ENCODE results near the gene ELK3.

Gene ELK3

DNA sequence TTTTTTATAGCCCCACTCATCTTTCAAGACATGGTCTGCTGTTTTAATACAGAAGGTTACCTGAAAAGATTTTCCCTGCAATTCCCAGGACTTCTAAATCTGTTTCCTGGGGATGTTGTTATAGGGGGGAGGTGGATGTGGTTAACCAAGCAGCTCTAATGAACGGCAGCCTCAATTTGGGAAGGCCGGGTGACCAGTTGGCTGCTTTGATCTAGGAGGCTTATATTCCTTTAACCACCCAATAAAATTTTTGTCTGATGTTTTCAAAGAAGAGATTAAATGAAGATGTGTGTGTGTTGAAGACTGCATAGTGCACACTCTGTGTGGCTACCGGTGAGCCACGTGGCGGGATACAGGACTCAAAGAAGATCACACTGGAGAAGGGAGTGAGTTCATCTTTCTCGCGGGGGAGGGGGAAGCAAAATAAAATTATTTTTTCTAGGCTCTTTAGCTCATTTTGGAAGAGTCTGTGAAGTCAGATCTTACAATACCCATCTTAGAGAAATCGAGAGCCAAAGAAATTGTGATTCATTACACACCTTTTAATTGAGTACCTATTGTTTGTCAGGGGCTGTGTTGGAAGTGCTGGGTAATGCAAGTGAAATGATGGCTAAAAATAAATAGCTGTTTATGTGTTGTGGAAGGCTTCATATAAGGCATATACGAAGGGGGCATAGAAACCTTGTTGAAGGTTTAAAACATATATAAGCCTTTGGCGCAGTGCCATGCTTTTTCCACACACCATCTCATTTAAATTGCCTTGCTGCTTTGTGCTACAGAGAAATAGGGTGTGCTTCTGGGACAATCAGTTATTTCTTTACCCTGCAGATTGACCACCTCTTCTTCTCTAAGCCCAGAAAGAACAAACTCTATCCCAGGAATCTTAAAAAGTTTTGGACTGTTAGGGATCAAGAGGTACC lies 18.5 kb downstream of the ELK3 start:
- DNase-seq (ENCODE audit: low read depth), result no peak

DNA sequence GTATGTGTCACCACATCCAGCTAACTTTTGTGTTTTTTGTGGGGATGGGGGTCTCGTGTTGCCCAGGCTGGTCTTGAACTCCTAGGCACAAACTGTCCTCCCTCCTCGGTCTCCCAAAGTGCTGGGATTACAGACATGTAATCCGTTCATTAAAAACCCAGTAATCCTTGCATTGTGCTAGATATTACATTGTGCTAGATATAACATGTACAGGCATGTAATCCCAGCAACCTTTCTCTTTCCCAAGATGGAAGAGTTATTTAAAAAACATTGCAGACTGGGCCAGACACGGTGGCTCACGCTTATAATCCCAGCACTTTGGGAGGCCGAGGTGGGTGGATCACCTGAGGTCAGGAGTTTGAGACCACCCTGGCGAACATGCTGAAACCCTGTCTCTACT lies 19.7 kb downstream of the ELK3 start:
- no peak for DNase-seq (ENCODE audit: low read depth)

DNA sequence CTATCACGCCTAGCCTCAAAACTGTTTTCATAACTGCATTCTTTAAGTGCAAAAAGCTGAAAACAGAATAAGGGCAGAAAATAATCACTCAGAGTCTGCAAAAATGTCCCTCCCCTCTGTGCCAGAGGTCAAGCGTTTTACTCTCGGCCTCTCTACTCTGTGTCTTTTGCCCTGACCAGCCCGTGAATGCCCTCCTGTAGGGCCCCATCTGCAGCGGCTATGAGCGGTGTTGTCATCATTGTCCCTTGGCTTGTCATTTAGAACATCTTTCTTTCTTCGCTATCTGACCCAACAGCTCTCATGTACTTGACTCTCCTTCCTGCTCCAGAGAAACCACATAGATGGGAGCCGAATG lies 21.7 kb downstream of the ELK3 start:
- DNase-seq (ENCODE audit: low read depth), result no peak

DNA sequence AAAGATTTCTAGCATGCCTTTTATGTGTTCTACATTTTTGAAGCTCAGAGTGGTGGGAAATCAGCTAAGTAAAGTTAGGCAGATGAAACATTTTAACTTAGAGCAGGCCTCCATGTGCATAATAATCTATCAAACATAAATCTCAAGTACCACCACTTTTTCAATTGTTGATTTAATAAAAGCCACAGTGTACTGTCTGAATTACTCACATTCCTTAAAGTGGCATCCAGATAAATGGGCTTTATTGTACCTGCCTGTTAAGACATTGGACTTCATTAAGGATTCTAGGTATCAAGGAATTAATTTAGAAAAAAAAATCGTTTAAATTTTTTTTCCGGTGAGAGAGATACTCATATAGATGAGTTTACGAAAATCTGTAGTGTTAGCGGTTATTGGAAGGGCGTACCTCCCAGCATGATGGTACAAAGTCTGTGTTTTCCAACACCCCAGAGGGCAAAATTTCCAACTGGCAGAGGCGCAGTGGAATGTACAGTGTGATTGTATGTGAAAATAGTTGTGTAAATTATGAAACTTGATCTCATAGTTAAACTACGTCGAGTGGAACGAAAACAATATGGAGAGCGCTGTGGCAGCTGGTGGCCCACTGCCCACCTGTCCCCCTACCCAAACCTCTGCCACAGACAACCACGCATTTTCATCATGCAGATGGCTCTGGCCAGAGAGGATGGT lies 25.0 kb downstream of the ELK3 start:
- no peak for DNase-seq (ENCODE audit: low read depth)

DNA sequence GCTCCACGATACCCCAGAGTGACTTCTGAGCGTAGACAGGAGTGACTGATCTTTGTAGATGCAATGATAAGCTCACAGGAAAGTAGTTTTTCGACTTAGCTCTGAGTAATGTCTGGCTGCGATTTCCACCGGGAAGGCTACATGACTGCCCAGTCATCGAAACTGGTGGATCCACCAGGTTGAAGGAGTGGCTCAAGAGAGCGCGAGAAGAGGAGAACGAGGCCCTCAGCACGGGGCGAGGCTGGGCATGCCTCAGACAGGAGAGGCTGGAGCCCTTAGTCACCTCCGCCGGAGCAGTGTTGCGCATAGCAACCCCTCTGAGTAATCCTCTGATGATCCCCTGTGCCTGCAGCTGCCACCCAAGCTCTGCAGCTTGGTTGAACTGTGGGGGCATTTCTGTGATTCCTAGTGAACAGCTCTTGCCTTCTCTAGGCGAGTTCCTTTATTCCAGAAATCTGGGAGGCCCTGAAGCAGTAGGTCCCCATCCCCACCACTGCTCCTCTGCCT lies 25.6 kb downstream of the ELK3 start:
- no peak for DNase-seq (ENCODE audit: low read depth)

DNA sequence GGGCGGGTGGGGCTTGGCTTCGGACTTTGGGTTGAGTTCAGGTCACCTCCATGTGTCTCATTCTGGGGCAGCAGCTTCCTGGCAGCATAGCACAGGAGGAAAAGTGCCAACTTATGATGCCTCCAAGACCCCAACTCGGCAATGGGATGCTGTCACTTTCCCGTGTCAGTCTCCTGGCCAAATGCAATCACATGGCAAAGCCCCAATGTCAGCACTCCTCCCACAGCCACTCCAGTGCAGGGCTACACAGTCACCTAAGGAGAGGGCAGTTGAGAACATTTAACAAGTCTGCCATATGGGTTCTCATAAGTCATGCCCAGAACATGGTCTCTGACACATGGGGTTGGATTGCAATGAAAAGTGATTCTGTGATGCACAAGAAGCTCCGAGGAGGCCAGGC lies 26.7 kb downstream of the ELK3 start:
- DNase-seq (ENCODE audit: low read depth), result no peak

DNA sequence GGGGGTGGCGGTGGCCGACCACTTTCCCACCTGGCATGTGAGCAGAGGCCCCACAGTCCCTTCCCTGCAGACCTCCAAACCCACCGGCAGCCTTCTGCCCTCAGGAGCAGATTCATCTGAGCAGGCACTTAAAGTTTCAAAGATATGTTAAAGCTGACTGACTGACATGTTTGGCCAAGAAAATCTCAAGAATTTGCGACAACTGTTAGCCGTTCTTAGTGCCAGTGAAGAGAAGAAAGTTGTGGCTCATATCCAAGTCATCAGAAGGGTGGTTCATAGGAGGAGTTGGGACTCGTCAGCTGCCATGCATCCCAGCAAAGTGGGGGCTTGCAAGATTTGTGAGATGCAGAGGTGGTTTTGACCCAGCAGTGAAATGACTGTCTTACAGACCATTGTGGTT lies 27.2 kb downstream of the ELK3 start:
- no peak for DNase-seq (ENCODE audit: low read depth)

DNA sequence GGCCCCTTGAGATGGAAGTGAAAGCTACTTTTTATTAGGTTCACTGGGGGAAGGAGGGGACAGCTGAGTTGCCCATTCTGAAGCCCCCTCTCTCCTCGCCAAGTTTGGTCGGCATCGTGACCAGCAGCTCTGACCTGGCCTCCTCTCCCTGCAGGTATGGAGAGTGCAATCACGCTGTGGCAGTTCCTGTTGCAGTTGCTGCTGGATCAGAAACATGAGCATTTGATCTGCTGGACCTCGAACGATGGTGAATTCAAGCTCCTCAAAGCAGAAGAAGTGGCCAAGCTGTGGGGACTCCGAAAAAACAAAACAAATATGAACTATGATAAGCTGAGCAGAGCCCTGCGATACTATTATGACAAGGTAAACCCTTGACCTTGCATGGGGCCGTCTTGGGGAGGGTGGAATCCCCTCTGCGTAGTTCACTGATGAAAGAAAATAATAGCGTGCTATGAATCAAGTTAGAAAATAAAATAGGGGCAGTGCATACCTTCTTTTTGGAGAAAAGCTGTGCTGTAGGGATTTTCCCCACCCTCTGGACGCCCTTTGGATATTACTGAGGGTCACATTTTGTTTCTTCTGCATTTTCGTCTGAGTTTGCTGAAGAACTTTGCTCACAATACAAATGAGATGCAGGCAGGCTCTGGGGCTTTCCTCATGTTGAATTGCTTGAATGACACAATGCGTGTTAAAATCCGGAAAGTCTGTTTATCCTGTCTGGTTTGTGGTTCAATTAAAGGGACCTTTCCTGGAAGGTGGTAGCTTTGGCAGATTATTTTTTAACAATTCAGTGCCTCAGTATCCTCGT lies 29.4 kb downstream of the ELK3 start:
- no peak for DNase-seq (ENCODE audit: low read depth)

DNA sequence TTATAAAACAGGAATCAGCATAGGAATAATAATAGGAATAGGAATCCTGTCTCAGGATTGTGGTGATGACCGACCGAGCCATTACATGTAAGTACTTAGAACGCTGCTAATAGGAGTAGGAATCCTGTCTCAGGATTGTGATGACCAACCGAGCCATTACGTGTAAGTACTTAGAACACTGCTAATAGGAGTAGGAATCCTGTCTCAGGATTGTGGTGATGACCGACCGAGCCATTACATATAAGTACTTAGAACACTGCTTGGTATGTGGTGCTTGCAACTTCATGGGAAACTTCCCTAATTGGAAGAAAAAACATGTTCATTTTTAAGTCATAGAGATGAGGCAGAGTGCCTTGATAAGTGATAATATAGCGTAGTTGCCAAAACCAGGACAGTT lies 30.0 kb downstream of the ELK3 start:
- no peak for DNase-seq (ENCODE audit: low read depth)

DNA sequence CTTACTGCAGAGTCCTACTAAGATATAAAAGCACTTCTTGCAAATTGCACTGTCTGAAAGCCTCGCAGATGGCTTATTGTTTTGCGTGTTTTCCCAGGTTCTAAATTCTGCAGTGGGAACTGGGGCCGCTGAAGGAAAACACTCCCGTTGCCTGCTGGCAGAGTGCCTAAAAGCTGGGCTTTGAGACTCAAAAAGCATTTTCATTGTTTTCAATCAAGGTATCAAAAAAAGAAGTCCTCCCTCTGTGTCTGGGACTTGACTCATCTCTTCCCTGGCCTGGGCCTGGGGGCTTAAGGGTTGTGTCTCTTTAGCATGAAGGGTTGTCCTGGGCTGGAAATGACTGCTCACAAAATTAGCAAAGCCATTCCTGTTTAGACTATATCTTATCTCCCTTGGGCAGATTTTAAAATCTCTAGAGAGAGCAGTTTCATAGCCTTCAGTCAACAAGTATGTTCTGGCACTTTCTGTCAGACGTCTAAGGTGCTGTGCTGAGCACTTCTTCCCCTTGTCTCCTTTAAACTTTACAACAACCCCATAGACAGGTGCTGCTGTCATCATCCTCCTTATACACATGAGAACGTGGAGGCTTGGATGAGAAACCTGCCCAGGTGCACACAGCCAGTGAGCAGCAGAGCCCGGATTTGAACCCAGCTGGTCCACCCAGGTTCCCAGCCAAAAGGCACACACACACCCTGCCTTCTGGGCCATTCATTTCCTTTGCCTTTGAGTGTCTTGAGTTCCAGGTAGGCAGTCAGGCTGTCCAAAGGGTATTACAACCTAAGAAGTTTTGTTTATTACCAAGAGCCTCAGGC lies 31.1 kb downstream of the ELK3 start:
- no peak for DNase-seq (ENCODE audit: low read depth)

DNA sequence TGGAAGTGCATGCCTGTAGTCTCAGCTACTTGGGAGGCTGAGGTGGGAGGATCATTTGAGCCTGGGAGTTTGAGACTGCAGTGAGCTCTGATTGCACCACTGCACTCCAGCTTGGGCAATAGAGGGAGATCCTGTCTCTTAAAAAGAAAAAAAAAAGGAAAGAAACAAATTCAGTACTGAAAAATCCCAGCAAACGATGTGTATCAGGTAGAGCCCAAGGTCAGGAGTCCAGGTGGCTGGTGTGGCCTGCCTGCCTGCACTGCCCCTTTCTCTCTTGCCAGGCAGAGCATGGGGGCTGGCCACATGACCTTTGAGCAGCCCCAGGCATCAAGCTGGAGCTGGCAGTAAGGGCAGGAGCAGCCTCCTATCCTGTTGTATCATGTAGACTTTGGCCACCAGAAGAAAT lies 31.8 kb downstream of the ELK3 start:
- DNase-seq (ENCODE audit: low read depth), result no peak

DNA sequence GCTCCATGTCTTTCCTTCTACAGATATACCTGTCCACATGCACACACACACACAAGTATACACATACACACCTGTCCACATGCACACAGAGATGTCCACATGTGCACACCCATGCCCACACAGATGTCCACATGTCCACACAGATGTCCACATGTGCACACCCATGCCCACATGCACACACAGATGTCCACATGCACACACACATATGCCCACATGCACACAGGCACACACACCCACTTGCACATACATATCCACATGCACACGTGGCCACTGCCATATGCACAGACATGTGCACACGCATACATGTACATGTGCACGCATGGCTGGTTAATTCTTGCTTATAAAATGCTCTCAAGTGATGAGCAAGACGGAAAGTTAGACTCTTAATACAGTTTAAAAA lies 32.2 kb downstream of the ELK3 start:
- no peak for DNase-seq (ENCODE audit: low read depth)

DNA sequence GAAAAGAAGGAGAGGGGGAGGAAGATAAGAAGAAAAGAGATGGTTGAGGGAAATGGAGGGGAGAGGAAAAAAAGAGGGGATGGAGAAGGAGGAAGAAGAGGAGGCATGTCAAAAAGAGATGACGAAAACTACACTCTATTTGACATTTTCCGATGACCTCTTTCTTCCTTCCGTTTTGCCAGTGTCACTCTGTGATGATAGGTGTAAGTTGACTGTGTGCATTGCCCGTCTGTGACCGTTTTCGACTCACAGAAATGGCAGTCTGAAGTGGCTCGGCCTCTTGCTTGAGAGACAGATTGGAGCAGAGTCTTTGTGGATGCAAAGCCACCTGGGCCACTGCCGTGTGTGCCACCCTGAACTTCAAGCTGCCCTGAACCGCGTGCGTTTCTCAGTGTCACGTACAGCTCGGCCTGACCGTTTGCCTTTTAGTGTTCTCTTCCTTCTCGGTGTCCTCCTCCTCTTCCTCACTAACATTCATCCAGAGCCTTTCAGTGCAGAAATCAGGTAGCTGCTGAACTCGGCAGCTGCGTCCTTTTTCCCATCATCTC lies 32.7 kb downstream of the ELK3 start:
- no peak for DNase-seq (ENCODE audit: low read depth)

DNA sequence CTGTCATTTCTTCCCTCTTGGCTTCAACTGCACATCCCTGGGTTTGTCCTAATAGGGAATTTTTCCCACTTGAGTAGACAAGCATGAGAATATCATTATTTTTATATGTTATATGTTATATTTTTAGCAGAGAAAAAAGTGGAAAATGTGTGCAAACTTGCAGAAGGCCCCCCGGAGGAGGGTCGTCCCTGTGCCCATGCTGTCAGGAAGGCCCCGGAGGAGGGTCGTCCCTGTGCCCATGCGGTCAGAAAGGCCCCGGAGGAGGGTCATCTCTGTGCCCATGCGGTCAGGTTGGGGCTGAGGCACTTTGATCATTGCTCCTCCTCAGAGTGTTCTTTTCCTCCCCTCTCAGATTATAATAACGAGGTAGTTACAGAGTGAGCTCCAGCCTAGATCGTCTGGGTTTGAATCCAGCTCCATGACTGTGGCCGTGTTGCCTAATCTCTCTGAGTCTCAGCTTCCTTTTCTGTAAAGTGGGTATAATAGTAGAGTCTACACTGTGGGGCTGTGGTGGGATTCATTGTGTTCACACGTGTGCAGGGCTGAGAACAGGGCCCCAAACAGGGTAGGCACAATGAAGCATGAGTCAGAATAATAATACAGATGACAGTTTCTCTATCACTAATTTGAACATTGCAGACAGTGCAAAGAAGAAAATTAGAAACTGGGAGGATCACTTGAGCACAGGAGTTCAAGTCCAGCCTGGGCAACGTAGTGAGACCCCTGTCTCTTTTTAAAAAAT lies 33.4 kb downstream of the ELK3 start:
- DNase-seq (ENCODE audit: low read depth), result no peak

DNA sequence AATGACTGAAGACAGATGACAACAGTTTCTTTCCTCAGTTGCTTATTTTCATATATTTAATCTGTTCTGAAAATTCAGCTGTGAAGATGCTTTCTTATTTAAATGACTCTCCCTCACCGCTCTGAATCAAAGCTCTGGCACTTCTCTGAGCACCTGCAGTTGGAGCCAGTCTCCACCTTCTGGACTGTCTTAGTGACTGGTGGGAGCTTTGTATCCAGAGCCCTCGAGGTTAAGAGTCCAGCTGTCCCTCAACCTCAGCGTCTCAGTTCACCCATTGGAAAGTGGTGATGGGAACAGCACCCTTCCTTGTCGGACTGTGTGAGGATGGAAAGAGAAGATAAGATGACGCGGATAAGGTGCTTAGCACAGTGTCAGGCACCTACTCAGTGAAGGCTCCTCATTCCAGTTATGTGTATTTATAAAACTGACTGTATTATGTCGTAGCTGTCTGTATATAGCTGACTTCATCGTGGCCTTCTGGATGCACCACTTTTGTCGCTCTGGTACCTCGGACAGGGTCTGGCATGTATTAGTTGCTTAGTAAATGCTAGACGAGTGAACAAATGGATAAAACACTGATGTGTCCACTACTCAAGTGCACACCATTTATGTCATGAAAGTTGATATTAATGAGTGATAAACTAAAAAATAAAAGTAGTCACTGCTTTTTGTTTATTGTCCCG lies 34.5 kb downstream of the ELK3 start:
- no peak for DNase-seq (ENCODE audit: low read depth)

DNA sequence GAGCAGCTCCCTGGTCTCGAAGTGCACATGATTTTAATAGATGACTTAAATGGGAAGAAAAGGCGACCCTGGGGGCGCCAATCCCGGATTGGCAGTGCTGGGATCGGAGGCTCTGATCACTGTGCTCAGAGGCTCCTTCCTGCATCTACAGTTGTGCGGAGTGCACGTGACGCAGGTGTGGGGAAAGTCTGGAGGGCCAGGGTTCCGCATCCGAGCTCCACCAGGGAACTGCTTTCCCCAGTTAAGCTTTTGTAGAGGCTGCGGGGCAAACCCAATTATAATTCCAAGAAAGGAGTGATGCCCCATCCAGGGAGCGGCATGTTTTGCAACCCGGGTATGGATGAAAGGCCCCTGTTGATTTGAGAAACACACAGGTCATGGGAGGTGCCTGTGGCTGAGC lies 36.5 kb downstream of the ELK3 start:
- no peak for DNase-seq (ENCODE audit: low read depth)

DNA sequence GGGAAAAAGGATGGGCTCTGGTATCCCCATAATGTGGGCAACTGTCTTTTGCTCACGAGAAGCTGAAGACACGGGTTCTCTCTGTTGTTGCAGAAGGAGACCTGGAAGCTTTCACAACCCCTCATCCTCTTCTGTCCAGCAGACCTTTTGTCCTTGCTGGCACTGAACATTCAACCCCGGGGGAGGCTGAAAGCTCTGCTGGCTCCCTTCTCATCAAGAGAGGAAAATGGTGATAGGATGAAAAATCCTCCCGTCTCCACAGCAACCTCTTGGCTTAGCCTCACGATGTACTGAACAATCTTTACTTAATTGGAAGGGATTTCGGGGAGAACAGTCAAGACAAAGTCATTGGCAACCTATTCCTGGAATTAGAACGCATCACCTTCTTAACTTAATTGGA lies 39.0 kb downstream of the ELK3 start:
- DNase-seq (ENCODE audit: low read depth), result no peak

DNA sequence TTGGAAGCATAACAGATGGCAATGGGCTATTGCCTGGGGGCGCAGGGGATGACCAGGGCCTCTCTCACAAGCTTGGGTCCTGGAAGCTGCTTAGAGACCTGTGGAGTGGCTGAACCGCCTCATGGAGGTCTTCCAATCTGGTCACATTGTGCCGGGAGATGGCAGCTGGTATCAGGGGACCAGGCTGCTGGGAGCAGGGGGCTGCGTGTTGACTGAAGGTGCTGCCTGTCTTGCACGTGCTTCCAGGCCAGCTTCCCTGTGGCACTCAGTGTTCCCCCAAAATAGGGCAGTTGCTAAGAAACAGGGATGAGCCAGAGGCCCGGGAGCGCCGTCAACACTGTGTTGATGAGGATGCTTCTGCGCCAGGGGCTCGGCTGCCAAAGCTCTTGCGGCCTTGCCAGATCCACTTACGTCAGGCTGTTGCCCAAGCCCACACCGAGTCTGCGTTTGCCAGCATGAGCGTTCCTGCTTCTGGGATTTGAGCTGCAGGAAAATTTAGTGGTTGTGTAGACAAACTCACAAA lies 39.8 kb downstream of the ELK3 start:
- DNase-seq (ENCODE audit: low read depth), result no peak

DNA sequence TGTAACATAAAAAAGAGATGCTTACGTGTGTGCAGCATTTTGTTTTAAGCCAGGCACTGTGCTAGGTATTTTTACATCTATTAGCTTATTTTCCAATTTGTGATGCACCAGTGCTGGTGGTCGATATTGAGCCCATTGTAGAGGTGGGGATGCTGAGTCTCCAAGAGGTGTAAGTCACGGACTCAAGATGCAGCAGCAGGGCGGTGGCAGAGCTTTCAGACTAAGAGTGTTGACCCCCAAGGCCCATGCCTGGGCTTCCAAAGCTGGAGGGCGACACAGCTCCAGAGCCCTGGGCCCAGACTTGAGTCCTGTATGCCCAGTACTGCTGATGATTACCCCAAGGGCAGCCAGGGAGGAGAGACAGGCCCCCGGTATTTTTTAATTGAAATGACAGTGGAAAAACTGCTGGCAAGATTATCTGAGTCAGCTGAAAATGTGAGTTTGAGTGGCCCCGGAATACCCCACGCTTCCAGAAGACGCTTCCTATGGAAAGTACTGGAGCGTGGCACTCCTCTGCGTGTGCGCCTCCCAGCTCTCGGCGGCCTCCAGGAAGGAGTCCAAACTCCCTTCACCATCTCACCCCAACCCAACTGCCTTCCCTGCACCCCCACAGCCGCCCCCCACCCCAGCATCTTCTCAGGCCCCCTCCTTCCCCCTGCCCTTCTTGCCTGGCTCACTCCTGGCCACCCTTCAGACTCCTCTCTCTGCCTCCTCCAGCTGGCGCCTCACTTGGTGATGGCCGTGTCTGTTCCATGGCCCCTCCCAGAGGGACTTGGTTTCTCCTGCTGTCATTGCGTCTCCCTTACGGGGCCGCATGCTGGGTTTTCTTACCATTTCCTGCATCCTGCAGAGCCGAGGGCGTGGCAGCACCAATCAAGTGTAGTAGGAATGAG lies 40.7 kb downstream of the ELK3 start:
- DNase-seq (ENCODE audit: low read depth), result no peak
